Measurements from ENCODE around the gene TEX36.
"Not testable (repeated sequence)": the region's sequence is repeated elsewhere in the genome, so short reads cannot be mapped to it uniquely, and the experiment has no call there.

The TEX36 gene

GRCh38 chr10:125628104-125629049, 54.6 kb downstream of the TEX36 start:
- no peak for DNase-seq

- DNase-seq: no peak
These were observed 55.3 kb downstream of the TEX36 start for GRCh38 chr10:125627646-125628045.

- no peak for DNase-seq
These were observed 56.3 kb downstream of the TEX36 start for GRCh38 chr10:125626671-125627070.

- DNase-seq: no peak
These were observed 57.4 kb downstream of the TEX36 start for GRCh38 chr10:125625586-125625985.

- no peak for DNase-seq
These were observed 58.2 kb downstream of the TEX36 start for GRCh38 chr10:125624800-125625199.

GRCh38 chr10:125621052-125621451, 61.9 kb downstream of the TEX36 start:
- no peak for DNase-seq

GRCh38 chr10:125620401-125620800, 62.6 kb downstream of the TEX36 start:
- DNase-seq: no peak

- DNase-seq: not testable (repeated sequence)
These were observed 69.9 kb downstream of the TEX36 start for GRCh38 chr10:125613062-125613461.

- no peak for DNase-seq
These were observed 71.2 kb downstream of the TEX36 start for GRCh38 chr10:125611756-125612155.

- DNase-seq: no peak
These were observed 71.7 kb downstream of the TEX36 start for GRCh38 chr10:125611216-125611615.

GRCh38 chr10:125609859-125610258, 73.1 kb downstream of the TEX36 start:
- DNase-seq: no peak

GRCh38 chr10:125608474-125608873, 74.5 kb downstream of the TEX36 start:
- DNase-seq: no peak

GRCh38 chr10:125607689-125608290, 75.2 kb downstream of the TEX36 start:
- DNase-seq: no peak

- DNase-seq: no peak
These were observed 76.5 kb downstream of the TEX36 start for GRCh38 chr10:125606414-125607010.

Measured in SW 1271 (cell line).